BE2C (cell line): ENCODE data around the gene ASAP3. TPM values are rescaled to one million over a fixed set of nuclear protein-coding genes. Genes with fewer than 3 reads are reported as not detected.
A peak's percentile ranks its signal among the peaks of the same experiment; 100 is the strongest.

Experiments used
- DNase-seq: peaks from one replicate; pipeline ENCODE4 v3.0.0-alpha.2; 2020
- H3K27me3 ChIP-seq: fragments of 250-450 bp; sonication (Bioruptor Pico); 2 replicates; pipeline ENCODE4 v1.5.1; 2020; ENCODE audit warnings: mild to moderate bottlenecking
- H3K36me3 ChIP-seq: fragments of 250-450 bp; sonication (Bioruptor Pico); 2 replicates; pipeline ENCODE4 v1.5.1; 2020; ENCODE audit warnings: mild to moderate bottlenecking
- H3K4me1 ChIP-seq: fragments of 250-450 bp; sonication (Bioruptor Pico); 2 replicates; pipeline ENCODE4 v1.5.1; 2020
- H3K4me3 ChIP-seq: 2 replicates; pipeline ENCODE4 v1.5.1; 2011; ENCODE audit warnings: low read depth, low read length
- H3K9me3 ChIP-seq: fragments of 250-450 bp; sonication (Bioruptor Pico); 2 replicates; pipeline ENCODE4 v1.5.1; 2020
- polyA plus RNA-seq: library from polyadenylated mRNA; unstranded; fragments of >200 nt; gene quantifications from one replicate; pipeline ENCODE4 v1.2.1, GENCODE V29; 2012; ENCODE audit warnings: low read depth, missing spikeins; ENCODE audit not compliant: insufficient read length, insufficient read depth
- TF ChIP-seq, protein P1 (sequence below): IDR thresholded peaks from 2 replicates; pipeline ENCODE4 v1.5.1; 2012; ENCODE audit warnings: mild to moderate bottlenecking, low read depth, low read length

Gene ASAP3
- 2.9 TPM for polyA plus RNA-seq

DNA sequence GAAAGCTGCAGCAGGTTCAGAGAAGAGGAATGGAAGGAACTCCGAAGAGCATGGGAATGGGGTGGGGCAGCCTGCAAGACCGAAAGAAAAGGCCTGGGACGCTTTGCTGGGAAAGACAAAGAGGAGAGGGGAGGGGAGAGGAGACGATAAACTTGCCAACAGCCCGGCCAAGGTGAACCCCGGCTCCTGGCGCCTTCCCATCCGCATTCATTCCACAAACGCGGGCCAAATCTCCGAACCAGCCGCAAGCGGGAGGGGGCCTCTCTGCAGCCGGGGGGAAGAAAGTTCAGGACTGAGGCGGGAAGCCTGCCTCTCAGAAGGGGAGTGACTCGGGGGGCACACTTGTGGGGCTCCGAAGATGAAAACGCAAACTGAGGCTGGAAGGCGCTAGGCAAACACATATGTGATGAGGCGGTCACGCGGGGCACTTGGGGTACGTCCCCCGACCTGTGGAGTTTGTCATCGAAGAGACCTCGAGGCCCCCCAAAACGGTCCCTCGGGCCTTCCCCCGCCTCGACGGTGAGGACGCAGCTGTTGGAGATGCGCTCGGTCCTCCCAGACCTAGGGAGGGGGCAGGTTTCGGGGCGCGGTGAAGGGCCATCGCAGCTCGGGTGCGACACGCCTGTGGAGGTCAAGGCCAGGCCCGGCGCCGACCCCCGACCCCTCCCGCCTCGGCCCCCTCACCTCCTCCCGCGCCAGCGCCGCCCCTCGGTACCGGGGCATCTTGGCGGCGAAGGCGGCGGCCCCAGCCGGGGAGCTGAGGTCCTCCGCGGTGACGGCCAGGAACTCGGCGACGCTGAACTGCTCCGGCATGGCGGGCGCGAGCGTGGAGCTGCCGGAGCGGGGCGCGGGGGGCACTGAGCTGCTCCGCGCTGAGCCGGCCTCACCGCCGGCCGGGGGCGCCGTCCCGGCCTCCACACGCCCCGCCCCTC, at the start of gene ASAP3:
Gene ASAP3 (minus strand): TSS at position 859 of the 932 bp plus-strand sequence. CDS start 46 bp downstream, at position 813.
- no peaks in the 10 kb centered on the region for H3K27me3 ChIP-seq
- no peaks in the 10 kb centered on the region for H3K9me3 ChIP-seq
- TF ChIP-seq, protein P1, sequence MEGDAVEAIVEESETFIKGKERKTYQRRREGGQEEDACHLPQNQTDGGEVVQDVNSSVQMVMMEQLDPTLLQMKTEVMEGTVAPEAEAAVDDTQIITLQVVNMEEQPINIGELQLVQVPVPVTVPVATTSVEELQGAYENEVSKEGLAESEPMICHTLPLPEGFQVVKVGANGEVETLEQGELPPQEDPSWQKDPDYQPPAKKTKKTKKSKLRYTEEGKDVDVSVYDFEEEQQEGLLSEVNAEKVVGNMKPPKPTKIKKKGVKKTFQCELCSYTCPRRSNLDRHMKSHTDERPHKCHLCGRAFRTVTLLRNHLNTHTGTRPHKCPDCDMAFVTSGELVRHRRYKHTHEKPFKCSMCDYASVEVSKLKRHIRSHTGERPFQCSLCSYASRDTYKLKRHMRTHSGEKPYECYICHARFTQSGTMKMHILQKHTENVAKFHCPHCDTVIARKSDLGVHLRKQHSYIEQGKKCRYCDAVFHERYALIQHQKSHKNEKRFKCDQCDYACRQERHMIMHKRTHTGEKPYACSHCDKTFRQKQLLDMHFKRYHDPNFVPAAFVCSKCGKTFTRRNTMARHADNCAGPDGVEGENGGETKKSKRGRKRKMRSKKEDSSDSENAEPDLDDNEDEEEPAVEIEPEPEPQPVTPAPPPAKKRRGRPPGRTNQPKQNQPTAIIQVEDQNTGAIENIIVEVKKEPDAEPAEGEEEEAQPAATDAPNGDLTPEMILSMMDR: no peak
- H3K36me3 ChIP-seq: no peaks in the 10 kb centered on the region
- H3K4me1 ChIP-seq: no peaks in the 10 kb centered on the region
- peak within 1 kb of the TSS; percentile 54 for H3K4me3 ChIP-seq
- no peak for DNase-seq

DNA sequence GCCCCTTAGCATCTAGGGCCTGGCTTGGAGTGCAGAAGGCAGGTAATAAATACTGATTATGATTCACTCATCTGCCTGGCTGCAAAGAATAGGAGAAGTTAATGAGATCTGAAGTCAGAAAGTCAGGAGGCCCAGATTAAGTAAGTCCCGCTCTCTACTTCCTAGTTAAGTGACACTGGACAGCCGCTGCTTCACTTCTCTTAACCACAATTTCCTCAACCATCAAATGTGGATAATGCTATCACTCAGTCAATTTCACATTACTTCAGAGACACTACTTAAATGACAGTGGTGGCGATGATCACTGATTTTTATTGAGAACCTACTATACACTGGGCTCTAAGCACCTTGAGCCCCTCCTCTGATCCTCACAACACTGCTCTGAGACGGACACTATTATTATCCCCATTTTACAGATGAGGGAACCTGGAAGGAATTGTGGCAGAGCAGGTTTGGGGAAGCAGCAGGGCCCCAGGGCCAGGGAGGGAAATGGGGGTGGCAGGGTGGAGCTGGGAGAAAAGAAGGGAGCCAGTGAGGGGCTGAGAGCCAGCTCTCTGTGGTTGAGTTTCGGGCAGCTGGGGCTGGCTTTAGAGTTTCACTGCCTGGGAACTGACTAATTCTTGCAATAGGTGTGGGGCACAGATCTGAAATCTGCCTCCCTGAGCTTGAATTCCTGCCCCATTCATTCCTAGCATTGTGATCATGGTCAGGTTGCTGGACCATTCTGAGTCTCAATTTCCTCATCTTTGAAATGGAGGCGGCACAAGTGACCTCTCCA, 49.5 kb upstream of the ASAP3 start:
- H3K4me3 ChIP-seq: no peak overlapping the region
- H3K36me3 ChIP-seq: no peaks in the 10 kb centered on the region
- no peak for DNase-seq
- H3K27me3 ChIP-seq: no peaks in the 10 kb centered on the region
- peaks cover 6% of the 10 kb centered on the region for H3K4me1 ChIP-seq
- TF ChIP-seq, protein P1: no peak
- no peaks in the 10 kb centered on the region for H3K9me3 ChIP-seq

DNA sequence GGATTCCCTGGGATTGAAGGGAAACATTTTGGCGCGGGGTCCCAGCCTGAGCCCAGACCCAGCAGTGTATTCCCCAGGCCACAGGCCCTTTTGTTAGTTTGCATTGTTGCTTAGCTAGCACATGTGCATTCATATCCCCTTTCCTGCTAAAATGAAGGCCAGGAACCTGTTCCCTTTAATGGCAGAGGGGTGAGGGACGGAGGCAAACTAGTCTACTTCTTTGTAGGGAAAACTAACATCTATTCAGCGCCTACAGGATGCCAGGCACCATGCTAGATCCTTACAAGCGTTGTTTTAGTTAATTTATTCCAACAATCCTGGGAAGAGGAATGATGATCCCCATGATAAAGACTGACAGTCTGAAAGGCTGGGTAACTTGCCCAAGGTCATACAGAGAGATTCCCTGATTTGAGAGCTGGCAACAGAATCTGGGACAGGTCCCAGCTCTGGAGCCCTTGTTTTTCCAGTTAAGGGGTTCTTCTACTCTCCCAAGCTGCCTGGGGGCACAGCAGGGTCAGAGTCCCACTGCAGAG, 47.6 kb upstream of the ASAP3 start:
- peaks cover 8% of the 10 kb centered on the region for H3K4me1 ChIP-seq
- no peaks in the 10 kb centered on the region for H3K27me3 ChIP-seq
- H3K9me3 ChIP-seq: no peaks in the 10 kb centered on the region
- no peak for DNase-seq
- no peaks in the 10 kb centered on the region for H3K36me3 ChIP-seq
- peak overlapping the region; percentile 36 for H3K4me3 ChIP-seq
- TF ChIP-seq, protein P1: no peak

DNA sequence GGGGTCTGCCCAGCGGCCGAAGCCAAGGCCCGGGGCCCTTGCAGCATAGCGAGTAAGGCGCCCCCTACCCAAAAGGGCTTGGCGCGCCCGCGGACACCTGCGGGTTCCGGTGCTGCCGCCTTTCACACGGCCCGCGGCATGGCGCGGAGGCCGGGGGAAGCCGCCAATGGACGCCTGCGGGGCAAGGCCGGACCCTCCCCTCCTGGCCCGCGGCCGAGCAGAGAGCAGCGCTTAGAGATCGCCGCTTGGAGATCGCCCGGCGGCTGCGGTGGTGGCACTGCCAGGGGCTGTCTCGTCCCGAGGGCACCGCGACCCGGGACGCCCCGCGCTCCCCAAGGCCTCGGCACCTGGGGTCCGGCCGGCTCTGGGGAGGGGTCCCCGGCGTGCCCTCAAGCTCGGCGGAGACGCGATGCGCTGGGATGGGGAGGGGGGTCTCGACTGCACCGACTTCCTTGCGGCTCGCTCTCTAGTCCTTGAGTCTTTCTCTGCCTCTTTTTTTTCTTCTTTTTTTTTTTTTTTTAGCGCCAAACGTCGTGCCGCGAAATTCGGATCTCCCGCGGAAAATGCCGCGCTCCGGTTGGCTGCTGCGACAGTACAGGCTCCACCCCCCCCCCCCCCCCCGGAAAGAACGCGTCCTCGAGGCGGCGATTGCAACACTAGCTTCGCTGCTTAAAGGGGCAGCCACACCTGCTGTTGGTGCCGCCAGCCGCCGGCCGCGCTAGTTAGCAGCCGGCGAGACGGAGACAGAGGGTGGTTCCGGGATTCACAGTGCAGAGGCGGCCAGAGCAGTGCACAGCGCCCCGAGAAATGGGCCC, 47.0 kb upstream of the ASAP3 start, which contains the start of gene E2F2:
Gene E2F2 (minus strand): TSS at position 487 of the 815 bp plus-strand sequence. CDS start 440 bp downstream, at position 47.
- TF ChIP-seq, protein P1: no peak
- Histone ChIP-seq H3K36me3 (no peaks in the 10 kb centered on the region), H3K4me3 (peak within 1 kb of the TSS; percentile 64), H3K9me3 (no peaks in the 10 kb centered on the region), H3K4me1 (peaks cover 8% of the 10 kb centered on the region), H3K27me3 (no peaks in the 10 kb centered on the region)
- peak; percentile 76 for DNase-seq

DNA sequence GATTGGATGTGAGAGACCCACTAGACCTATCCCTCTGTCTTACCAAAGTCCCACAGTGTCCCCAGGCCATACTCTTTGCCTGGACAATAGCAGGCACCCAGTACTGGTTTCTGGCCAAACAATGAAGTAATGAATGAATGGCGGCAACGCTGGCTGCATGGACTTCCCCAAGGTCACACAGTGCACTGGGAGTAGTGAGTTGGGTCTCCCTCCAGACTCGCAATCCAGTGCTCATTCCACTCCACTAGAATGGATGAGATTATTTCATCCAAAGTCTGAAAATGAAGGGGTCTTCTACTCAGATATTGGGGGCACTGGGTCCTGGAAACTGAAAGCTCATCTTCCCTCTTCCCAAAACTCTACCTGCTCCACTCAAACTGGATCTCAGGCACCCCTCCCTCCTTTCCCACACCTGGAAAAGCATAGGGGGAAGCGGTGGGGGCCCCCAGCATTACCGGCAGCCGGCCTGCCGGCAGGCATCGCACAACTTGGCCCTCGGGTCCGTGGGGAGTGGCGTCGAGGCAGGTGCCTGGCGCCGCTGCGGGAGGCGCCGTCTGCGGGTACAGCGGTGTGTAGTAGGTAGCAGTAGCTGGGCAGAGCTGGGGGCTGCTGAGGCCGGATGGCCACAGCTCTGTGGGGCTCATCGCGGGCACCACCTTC, 46.2 kb upstream of the ASAP3 start:
- no peaks in the 10 kb centered on the region for H3K27me3 ChIP-seq
- H3K4me1 ChIP-seq: peaks cover 8% of the 10 kb centered on the region
- peak overlapping the region; percentile 64 for H3K4me3 ChIP-seq
- H3K9me3 ChIP-seq: no peaks in the 10 kb centered on the region
- peak; percentile 14 for DNase-seq
- TF ChIP-seq, protein P1: no peak
- no peaks in the 10 kb centered on the region for H3K36me3 ChIP-seq
